OCI-LY3 (cell line): ENCODE measurements around the gene SCN2B.

Source experiments
- H2AFZ ChIP-seq: fragments of 200-600, 300-600 bp; shearing (Covaris generic); 2 replicates; pipeline ENCODE4 v1.6.0; 2014; ENCODE audit warnings: antibody characterized with exemption, low read depth, low read length
- H3K27ac ChIP-seq: fragments of 200-600, 300-600 bp; sonication (generic); 2 replicates; pipeline ENCODE4 v1.5.1; 2014; ENCODE audit warnings: mild to moderate bottlenecking, low read length, moderate library complexity, mixed read lengths
- H3K27me3 ChIP-seq: fragments of 200-600, 300-600 bp; sonication (generic); 2 replicates; pipeline ENCODE4 v1.6.1; 2014; ENCODE audit warnings: low read depth, low read length, mixed read lengths
- H3K36me3 ChIP-seq: fragments of 200-600, 300-600 bp; sonication (generic); replicated peaks from 2 replicates; pipeline ENCODE3; 2014; ENCODE audit warnings: low read depth, low read length, mixed read lengths
- H3K4me1 ChIP-seq: fragments of 300-600, 200-600 bp; sonication (generic); 2 replicates; pipeline ENCODE4 v1.6.1; 2014; ENCODE audit warnings: low read length, mixed read lengths
- H3K4me2 ChIP-seq: fragments of 200-600, 300-600 bp; sonication (generic); 2 replicates; pipeline ENCODE4 v1.6.1; 2014; ENCODE audit warnings: low read length, mixed read lengths
- H3K4me3 ChIP-seq: fragments of 300-600, 200-600 bp; sonication (generic); 2 replicates; pipeline ENCODE4 v1.5.1; 2014; ENCODE audit warnings: antibody characterized with exemption, mild to moderate bottlenecking, low read length, moderate library complexity
- H3K79me2 ChIP-seq: fragments of 300-600, 200-600 bp; shearing (Covaris generic); 2 replicates; pipeline ENCODE4 v1.6.1; 2014; ENCODE audit warnings: mild to moderate bottlenecking, low read length, mixed read lengths
- H3K9ac ChIP-seq: fragments of 300-600, 200-600 bp; shearing (Covaris generic); 2 replicates; pipeline ENCODE4 v1.6.0; 2014; ENCODE audit warnings: mild to moderate bottlenecking, low read length, moderate library complexity
- H3K9me3 ChIP-seq: fragments of 200-600, 300-600 bp; shearing (Covaris generic); 2 replicates; pipeline ENCODE4 v1.6.1; 2014; ENCODE audit warnings: low read length, mixed read lengths; ENCODE audit not compliant: insufficient read depth
- H4K20me1 ChIP-seq: fragments of 200-600, 300-600 bp; sonication (generic); 2 replicates; pipeline ENCODE4 v1.6.1; 2016; ENCODE audit warnings: low read length, mixed read lengths; ENCODE audit not compliant: insufficient read depth
- EZH2phosphoT487 ChIP-seq: fragments of 200-600 bp; shearing (Covaris generic); IDR thresholded peaks from 2 replicates; pipeline ENCODE4 v1.6.1; 2018; ENCODE audit warnings: antibody characterized with exemption, mixed run types, low read depth
- TF ChIP-seq, protein P1 (sequence below): fragments of 200-600, 300-600 bp; sonication (generic); IDR thresholded peaks from 2 replicates; pipeline ENCODE4 v1.5.1; 2014; ENCODE audit warnings: antibody characterized with exemption, low read length, low read depth

The SCN2B gene

DNA sequence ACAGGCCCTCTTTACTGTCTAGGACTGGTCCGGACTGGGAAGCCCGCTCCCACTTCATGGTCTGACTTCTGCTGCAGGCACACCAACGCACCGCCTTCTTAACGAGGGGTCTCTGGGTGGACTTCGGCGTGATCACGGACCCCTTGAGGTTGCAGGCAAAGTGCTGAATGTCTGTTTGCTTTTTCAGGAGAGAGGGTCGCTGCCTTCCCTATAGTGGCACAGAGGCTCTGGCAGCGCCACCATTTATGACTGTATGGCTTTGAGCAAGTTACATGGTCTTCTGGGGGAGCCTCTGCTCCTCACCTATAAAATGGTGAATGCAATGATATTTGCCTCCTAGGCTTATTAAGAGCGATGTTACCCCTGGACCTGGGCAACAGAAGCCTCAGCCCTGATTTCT, 22.5 kb downstream of the SCN2B start:
- H3K27ac ChIP-seq = no peak overlapping the region
- H3K9me3 ChIP-seq = no peaks in the 10 kb centered on the region
- H3K4me2 ChIP-seq = no peak overlapping the region
- no peaks in the 10 kb centered on the region for H4K20me1 ChIP-seq
- TF ChIP-seq, protein P1, sequence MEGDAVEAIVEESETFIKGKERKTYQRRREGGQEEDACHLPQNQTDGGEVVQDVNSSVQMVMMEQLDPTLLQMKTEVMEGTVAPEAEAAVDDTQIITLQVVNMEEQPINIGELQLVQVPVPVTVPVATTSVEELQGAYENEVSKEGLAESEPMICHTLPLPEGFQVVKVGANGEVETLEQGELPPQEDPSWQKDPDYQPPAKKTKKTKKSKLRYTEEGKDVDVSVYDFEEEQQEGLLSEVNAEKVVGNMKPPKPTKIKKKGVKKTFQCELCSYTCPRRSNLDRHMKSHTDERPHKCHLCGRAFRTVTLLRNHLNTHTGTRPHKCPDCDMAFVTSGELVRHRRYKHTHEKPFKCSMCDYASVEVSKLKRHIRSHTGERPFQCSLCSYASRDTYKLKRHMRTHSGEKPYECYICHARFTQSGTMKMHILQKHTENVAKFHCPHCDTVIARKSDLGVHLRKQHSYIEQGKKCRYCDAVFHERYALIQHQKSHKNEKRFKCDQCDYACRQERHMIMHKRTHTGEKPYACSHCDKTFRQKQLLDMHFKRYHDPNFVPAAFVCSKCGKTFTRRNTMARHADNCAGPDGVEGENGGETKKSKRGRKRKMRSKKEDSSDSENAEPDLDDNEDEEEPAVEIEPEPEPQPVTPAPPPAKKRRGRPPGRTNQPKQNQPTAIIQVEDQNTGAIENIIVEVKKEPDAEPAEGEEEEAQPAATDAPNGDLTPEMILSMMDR = no peak
- no peak for TF ChIP-seq EZH2phosphoT487
- H3K9ac ChIP-seq = no peak overlapping the region
- peaks cover 41% of the 10 kb centered on the region for H3K27me3 ChIP-seq
- H2AFZ ChIP-seq = no peak overlapping the region
- H3K36me3 ChIP-seq = no peaks in the 10 kb centered on the region
- H3K4me3 ChIP-seq = no peak overlapping the region
- no peaks in the 10 kb centered on the region for H3K79me2 ChIP-seq
- no peaks in the 10 kb centered on the region for H3K4me1 ChIP-seq

- Histone ChIP-seq H3K9ac (no peak overlapping the region), H3K9me3 (no peaks in the 10 kb centered on the region), H3K27ac (no peak overlapping the region), H3K36me3 (no peaks in the 10 kb centered on the region), H3K79me2 (no peaks in the 10 kb centered on the region), H4K20me1 (no peaks in the 10 kb centered on the region), H3K27me3 (peaks cover 41% of the 10 kb centered on the region), H2AFZ (no peak overlapping the region), H3K4me3 (no peak overlapping the region), H3K4me1 (no peaks in the 10 kb centered on the region), H3K4me2 (no peak overlapping the region)
- TF ChIP-seq EZH2phosphoT487 = no peak
- TF ChIP-seq, protein P1 = no peak
These were observed 22.9 kb downstream of the SCN2B start for GRCh38 chr11:118153516-118153915.

DNA sequence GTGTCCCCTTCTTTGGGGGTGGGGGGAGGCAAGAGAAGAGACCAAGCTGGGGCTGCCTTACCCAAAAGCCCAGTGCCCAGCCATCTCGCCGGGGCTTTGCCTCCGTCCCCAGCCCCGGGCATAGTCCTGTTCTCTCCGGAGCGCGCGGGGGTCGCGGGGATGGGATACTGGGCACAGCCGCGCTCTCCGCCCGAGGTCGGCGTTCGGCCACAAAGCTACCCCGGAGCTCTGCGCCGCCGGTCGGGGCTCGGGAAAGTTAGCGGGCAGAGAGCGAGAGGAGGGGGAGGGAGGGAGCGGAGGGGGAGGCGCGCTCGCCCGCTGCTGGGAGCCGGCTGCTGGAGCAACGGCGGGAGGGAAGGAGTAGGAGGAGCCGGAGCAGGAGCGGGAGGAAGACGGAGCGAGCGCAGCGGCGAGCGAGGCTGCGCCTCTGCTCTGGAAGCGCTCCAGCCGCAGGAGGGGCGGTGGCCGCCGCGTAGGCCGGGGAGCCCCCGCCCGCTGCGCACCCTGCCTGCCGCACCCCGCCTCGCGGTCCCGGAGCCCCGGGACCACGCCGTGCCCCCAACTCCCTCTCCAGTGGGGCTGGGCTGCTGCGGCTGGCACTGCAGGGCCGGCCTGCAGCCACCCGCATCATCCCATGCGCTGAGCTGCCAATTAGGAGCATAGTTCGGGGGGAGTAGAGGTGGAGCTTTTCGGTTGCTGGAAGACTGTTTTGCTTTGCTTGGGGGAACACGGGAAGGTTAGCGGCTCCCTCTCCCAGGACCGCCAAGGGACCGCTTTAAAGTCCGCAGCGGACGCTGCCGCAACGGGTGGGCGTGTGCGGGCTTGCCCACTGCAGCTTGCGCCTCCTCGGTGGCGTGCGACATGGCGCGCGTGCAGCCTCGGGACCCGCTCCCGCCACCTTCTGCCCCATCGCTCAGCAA, 23.6 kb downstream of the SCN2B start, which contains the start of gene SCN4B:
TSS of gene SCN4B (minus strand) at position 272 of the 920 bp plus-strand sequence. CDS start at position 122, 150 bp downstream.
- H3K79me2 ChIP-seq = no peaks in the 10 kb centered on the region
- H3K27ac ChIP-seq = no peak within 1 kb of the TSS
- H4K20me1 ChIP-seq = no peaks in the 10 kb centered on the region
- TF ChIP-seq, protein P1 = no peak
- TF ChIP-seq EZH2phosphoT487 = no peak
- H3K36me3 ChIP-seq = no peaks in the 10 kb centered on the region
- H3K27me3 ChIP-seq = peaks cover 37% of the 10 kb centered on the region
- H3K9ac ChIP-seq = no peak within 1 kb of the TSS
- H3K4me1 ChIP-seq = no peaks in the 10 kb centered on the region
- no peaks in the 10 kb centered on the region for H3K9me3 ChIP-seq
- H2AFZ ChIP-seq = no peak within 1 kb of the TSS
- no peak within 1 kb of the TSS for H3K4me2 ChIP-seq
- H3K4me3 ChIP-seq = no peak within 1 kb of the TSS

DNA sequence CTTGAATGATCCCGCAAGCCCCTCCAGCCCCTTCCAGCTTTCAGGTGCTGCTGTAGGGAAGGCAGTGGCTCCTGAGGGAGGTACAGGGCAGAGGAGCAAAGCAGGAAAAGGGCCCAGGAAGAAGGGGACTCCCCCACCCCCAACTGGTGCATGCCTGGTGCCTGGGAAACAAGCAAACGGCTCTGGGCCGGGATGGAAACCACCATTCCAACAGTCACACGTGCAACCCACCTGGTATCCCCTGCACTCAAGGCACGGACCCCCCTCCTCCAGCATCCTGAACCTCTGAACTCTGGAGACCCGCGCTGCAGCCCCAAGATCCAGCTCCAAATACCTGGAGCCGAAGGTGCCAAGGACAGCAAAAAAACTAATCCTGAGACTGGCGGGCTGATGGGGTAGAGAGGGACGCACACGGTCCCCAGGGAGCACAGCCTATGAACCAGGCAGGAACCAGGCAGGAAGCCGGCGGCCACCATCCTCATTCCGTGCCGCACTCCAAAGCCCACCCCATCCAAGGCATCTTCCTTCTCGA, 24.4 kb downstream of the SCN2B start:
- TF ChIP-seq, protein P1 = no peak
- TF ChIP-seq EZH2phosphoT487 = no peak
- Histone ChIP-seq H3K4me1 (no peaks in the 10 kb centered on the region), H3K4me2 (no peak overlapping the region), H3K4me3 (no peak overlapping the region), H4K20me1 (no peaks in the 10 kb centered on the region), H3K27ac (no peak overlapping the region), H3K79me2 (no peaks in the 10 kb centered on the region), H2AFZ (no peak overlapping the region), H3K36me3 (no peaks in the 10 kb centered on the region), H3K9me3 (no peaks in the 10 kb centered on the region), H3K27me3 (peaks cover 33% of the 10 kb centered on the region), H3K9ac (no peak overlapping the region)
